HepG2 (cell line): ENCODE data around the gene WDCP. TPM values are rescaled to one million over a fixed set of nuclear protein-coding genes. Genes with fewer than 3 reads are reported as not detected.

Experiments used
- ADNP ChIP-seq: sonication (generic); formaldehyde crosslinking; IDR thresholded peaks from 2 replicates; pipeline ENCODE4 v1.4.0; 2020; ENCODE audit warnings: missing genetic modification reagents
- CREM ChIP-seq, 2 experiments: sonication (generic) in 1 of 2; formaldehyde crosslinking in 1 of 2; IDR thresholded peaks; 2 replicates each; pipeline versions ENCODE4 v1.4.0 to v1.6.1; 2016 to 2020; ENCODE audit warnings: antibody characterized with exemption in 1 of 2, mild to moderate bottlenecking in 1 of 2, missing genetic modification reagents in 1 of 2
- FOXK1 ChIP-seq: sonication (generic); formaldehyde crosslinking; IDR thresholded peaks from 2 replicates; pipeline ENCODE4 v1.4.0; 2020; ENCODE audit warnings: low read depth, missing genetic modification reagents, borderline replicate concordance
- FOXP1 ChIP-seq, 2 experiments: fragments of 450-650 bp in 1 of 2; IDR thresholded peaks; 2 replicates each; pipeline ENCODE4 v1.6.1; 2017 to 2018; ENCODE audit warnings: antibody characterized with exemption in 1 of 2
- GPN1 ChIP-seq: sonication (generic); formaldehyde crosslinking; IDR thresholded peaks from 2 replicates; pipeline ENCODE4 v1.5.1; 2020; ENCODE audit warnings: missing genetic modification reagents, borderline replicate concordance
- HOXA5 ChIP-seq: sonication (generic); formaldehyde crosslinking; IDR thresholded peaks from 2 replicates; pipeline ENCODE4 v1.4.0; 2020; ENCODE audit warnings: missing genetic modification reagents
- MED1 ChIP-seq: sonication (generic); formaldehyde crosslinking; IDR thresholded peaks from 2 replicates; pipeline ENCODE4 v1.4.0; 2020; ENCODE audit warnings: missing genetic modification reagents
- PAWR ChIP-seq: sonication (generic); formaldehyde crosslinking; IDR thresholded peaks from 2 replicates; pipeline ENCODE4 v1.4.0; 2020; ENCODE audit warnings: missing genetic modification reagents, mild to moderate bottlenecking, borderline replicate concordance
- RARA ChIP-seq: IDR thresholded peaks from 2 replicates; pipeline ENCODE4 v1.6.1; 2016; ENCODE audit warnings: missing genetic modification reagents, missing compliant biosample characterization
- RBFOX2 ChIP-seq: fragments of 200-400 bp; formaldehyde crosslinking; IDR thresholded peaks from 2 replicates; pipeline ENCODE4 v1.6.1; 2017; ENCODE audit warnings: low read depth, mild to moderate bottlenecking, low read length
- TARDBP ChIP-seq: sonication (generic); formaldehyde crosslinking; IDR thresholded peaks from 2 replicates; pipeline ENCODE4 v1.8.0; 2022; ENCODE audit warnings: mild to moderate bottlenecking, missing genetic modification reagents
- ZNF337 ChIP-seq: sonication (generic); formaldehyde crosslinking; IDR thresholded peaks from 2 replicates; pipeline ENCODE4 v1.5.1; 2020; ENCODE audit warnings: missing genetic modification reagents, low read depth, mild to moderate bottlenecking, borderline replicate concordance
- ZNF577 ChIP-seq: sonication (generic); formaldehyde crosslinking; IDR thresholded peaks from 2 replicates; pipeline ENCODE4 v1.4.0; 2020; ENCODE audit warnings: mild to moderate bottlenecking, low read depth, missing genetic modification reagents, borderline replicate concordance
- polyA plus RNA-seq, 8 experiments: library from polyadenylated mRNA; depleted of rRNA in 3 of 8; stranded (reverse) in 7 of 8; unstranded in 1 of 8; fragments of >200 nt; fragmentation: Illumina TruSeq in 4 of 8; extraction: Trizol in 4 of 8; gene quantifications; 2 replicates each; pipeline versions ENCODE4 v1.2.1 to v1.2.3, GENCODE V29; 2011 to 2016; ENCODE audit warnings: low read depth in 4 of 8, missing spikeins in 1 of 8, mixed read lengths in 1 of 8; ENCODE audit not compliant: insufficient read depth in 1 of 8
- total RNA-seq, 5 experiments: library from RNA; depleted of rRNA; stranded (reverse); fragments of >200 nt; fragmentation: Illumina TruSeq; extraction: Trizol; gene quantifications; 2 replicates each; pipeline ENCODE4 v1.2.3, GENCODE V29; 2016; ENCODE audit warnings: low read depth in 1 of 5
- TF ChIP-seq, protein P1 (sequence below): sonication (generic); formaldehyde crosslinking; IDR thresholded peaks from one replicate; pipeline ENCODE4 v1.5.1; 2020; ENCODE audit warnings: mild to moderate bottlenecking, missing genetic modification reagents; ENCODE audit errors: not compliant biosample characterization
- TF ChIP-seq, protein P2 (sequence below): sonication (generic); formaldehyde crosslinking; IDR thresholded peaks from 2 replicates; pipeline ENCODE4 v1.4.0; 2020; ENCODE audit warnings: missing genetic modification reagents, borderline replicate concordance
- TF ChIP-seq, protein P3 (sequence below): sonication (generic); formaldehyde crosslinking; IDR thresholded peaks from 2 replicates; pipeline ENCODE4 v1.5.1; 2020; ENCODE audit warnings: mild to moderate bottlenecking, moderate library complexity, missing genetic modification reagents
- TF ChIP-seq, protein P4 (sequence below): sonication (generic); formaldehyde crosslinking; IDR thresholded peaks from 2 replicates; pipeline ENCODE4 v1.8.1; 2023; ENCODE audit warnings: mild to moderate bottlenecking, missing genetic modification reagents

WDCP gene
- total and polyA plus RNA-seq, 2 of the 13 experiments (the other 11 are each of a cell fraction or from before 2014, with no cell fraction given), result 17.4 to 22.6 TPM

DNA sequence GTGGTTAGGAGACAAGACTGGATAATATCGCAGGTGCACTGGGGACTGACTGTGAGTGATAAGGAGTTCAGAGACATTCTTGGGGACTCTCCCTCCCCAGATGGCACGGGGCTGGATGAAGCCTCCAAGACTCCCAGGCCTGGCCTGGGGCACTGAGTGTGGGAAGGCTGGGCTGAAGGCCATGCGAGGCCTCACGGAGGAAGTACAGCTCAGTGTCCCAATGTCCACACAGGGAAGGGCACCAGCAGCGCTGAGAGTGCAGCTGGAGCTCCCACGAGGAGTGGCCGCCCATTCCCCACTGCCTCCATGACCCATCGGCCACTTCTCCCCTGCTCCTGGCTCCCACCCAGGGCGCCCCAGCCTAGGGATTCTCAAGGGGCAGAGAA lies 30.8 kb downstream of the WDCP start (continued):
- TF ChIP-seq, protein P1, sequence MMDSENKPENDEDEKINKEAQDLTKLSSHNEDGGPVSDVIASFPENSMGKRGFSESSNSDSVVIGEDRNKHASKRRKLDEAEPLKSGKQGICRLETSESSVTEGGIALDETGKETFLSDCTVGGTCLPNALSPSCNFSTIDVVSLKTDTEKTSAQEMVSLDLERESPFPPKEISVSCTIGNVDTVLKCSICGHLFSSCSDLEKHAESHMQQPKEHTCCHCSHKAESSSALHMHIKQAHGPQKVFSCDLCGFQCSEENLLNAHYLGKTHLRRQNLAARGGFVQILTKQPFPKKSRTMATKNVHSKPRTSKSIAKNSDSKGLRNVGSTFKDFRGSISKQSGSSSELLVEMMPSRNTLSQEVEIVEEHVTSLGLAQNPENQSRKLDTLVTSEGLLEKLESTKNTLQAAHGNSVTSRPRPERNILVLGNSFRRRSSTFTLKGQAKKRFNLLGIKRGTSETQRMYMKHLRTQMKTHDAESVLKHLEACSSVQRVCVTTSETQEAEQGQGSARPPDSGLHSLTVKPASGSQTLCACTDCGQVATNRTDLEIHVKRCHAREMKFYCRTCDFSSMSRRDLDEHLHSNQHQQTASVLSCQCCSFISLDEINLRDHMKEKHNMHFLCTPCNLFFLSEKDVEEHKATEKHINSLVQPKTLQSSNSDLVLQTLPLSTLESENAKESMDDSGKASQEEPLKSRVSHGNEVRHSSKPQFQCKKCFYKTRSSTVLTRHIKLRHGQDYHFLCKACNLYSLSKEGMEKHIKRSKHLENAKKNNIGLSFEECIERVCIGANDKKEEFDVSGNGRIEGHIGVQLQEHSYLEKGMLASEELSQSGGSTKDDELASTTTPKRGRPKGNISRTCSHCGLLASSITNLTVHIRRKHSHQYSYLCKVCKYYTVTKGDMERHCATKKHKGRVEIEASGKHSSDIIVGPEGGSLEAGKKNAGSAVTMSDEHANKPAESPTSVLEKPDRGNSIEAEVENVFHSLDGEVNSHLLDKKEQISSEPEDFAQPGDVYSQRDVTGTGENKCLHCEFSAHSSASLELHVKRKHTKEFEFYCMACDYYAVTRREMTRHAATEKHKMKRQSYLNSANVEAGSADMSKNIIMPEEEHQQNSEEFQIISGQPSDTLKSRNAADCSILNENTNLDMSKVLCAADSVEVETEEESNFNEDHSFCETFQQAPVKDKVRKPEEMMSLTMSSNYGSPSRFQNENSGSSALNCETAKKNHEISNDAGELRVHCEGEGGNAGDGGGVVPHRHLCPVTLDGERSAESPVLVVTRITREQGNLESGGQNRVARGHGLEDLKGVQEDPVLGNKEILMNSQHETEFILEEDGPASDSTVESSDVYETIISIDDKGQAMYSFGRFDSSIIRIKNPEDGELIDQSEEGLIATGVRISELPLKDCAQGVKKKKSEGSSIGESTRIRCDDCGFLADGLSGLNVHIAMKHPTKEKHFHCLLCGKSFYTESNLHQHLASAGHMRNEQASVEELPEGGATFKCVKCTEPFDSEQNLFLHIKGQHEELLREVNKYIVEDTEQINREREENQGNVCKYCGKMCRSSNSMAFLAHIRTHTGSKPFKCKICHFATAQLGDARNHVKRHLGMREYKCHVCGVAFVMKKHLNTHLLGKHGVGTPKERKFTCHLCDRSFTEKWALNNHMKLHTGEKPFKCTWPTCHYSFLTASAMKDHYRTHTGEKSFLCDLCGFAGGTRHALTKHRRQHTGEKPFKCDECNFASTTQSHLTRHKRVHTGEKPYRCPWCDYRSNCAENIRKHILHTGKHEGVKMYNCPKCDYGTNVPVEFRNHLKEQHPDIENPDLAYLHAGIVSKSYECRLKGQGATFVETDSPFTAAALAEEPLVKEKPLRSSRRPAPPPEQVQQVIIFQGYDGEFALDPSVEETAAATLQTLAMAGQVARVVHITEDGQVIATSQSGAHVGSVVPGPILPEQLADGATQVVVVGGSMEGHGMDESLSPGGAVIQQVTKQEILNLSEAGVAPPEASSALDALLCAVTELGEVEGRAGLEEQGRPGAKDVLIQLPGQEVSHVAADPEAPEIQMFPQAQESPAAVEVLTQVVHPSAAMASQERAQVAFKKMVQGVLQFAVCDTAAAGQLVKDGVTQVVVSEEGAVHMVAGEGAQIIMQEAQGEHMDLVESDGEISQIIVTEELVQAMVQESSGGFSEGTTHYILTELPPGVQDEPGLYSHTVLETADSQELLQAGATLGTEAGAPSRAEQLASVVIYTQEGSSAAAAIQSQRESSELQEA (CRISPR knock-in tag), result peak; percentile 6
- 0 out of 2 replicates have a peak, but pooled peaks have one; percentile 8 for TF ChIP-seq MED1 (CRISPR knock-in tag)
- no peak for TF ChIP-seq ZNF577 (CRISPR knock-in tag)
- TF ChIP-seq, protein P2, sequence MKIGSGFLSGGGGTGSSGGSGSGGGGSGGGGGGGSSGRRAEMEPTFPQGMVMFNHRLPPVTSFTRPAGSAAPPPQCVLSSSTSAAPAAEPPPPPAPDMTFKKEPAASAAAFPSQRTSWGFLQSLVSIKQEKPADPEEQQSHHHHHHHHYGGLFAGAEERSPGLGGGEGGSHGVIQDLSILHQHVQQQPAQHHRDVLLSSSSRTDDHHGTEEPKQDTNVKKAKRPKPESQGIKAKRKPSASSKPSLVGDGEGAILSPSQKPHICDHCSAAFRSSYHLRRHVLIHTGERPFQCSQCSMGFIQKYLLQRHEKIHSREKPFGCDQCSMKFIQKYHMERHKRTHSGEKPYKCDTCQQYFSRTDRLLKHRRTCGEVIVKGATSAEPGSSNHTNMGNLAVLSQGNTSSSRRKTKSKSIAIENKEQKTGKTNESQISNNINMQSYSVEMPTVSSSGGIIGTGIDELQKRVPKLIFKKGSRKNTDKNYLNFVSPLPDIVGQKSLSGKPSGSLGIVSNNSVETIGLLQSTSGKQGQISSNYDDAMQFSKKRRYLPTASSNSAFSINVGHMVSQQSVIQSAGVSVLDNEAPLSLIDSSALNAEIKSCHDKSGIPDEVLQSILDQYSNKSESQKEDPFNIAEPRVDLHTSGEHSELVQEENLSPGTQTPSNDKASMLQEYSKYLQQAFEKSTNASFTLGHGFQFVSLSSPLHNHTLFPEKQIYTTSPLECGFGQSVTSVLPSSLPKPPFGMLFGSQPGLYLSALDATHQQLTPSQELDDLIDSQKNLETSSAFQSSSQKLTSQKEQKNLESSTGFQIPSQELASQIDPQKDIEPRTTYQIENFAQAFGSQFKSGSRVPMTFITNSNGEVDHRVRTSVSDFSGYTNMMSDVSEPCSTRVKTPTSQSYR (CRISPR knock-in tag), result no peak
- no peak for TF ChIP-seq RARA (CRISPR knock-in tag)
- TF ChIP-seq, protein P3, sequence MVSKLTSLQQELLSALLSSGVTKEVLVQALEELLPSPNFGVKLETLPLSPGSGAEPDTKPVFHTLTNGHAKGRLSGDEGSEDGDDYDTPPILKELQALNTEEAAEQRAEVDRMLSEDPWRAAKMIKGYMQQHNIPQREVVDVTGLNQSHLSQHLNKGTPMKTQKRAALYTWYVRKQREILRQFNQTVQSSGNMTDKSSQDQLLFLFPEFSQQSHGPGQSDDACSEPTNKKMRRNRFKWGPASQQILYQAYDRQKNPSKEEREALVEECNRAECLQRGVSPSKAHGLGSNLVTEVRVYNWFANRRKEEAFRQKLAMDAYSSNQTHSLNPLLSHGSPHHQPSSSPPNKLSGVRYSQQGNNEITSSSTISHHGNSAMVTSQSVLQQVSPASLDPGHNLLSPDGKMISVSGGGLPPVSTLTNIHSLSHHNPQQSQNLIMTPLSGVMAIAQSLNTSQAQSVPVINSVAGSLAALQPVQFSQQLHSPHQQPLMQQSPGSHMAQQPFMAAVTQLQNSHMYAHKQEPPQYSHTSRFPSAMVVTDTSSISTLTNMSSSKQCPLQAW (CRISPR knock-in tag), result no peak
- TF ChIP-seq RBFOX2, result no peak; the same call in 1 of the 2 replicates
- no peak for TF ChIP-seq CREM (IDR thresholded peaks at IDR 0.05)
- TF ChIP-seq CREM (CRISPR knock-in tag; IDR thresholded peaks at IDR 0.05), result no peak
- TF ChIP-seq PAWR (CRISPR knock-in tag), result no peak
- TF ChIP-seq TARDBP (CRISPR knock-in tag), result no peak
- TF ChIP-seq HOXA5, result no peak
- TF ChIP-seq ZNF337 (CRISPR knock-in tag), result no peak
- no peak for TF ChIP-seq FOXP1 (IDR thresholded peaks at IDR 0.05)
- TF ChIP-seq FOXP1 (CRISPR knock-in tag; IDR thresholded peaks at IDR 0.05), result no peak
- no peak for TF ChIP-seq ADNP (CRISPR knock-in tag)
- no peak for TF ChIP-seq GPN1 (CRISPR knock-in tag)
- no peak for TF ChIP-seq FOXK1 (CRISPR knock-in tag)
- TF ChIP-seq, protein P4, sequence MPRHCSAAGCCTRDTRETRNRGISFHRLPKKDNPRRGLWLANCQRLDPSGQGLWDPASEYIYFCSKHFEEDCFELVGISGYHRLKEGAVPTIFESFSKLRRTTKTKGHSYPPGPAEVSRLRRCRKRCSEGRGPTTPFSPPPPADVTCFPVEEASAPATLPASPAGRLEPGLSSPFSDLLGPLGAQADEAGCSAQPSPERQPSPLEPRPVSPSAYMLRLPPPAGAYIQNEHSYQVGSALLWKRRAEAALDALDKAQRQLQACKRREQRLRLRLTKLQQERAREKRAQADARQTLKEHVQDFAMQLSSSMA (CRISPR knock-in tag), result no peak
